ENCODE data around the gene TRIM39. TPM values are rescaled to one million over a fixed set of nuclear protein-coding genes. Genes with fewer than 3 reads are reported as not detected.

The TRIM39 gene
- total and polyA plus RNA-seq, 7 donors: 7.4 to 20.9 (median 11.4) TPM

GRCh38 chr6:30312676-30313321 lies 13.9 kb upstream of the TRIM39 start:
- 96 to 100% (median 98%) methylated on average over 1 of the region's 1 CpG for WGBS, 3 donors
- Histone ChIP-seq H3K4me3 (no peak overlapping the region), H3K4me1 (peaks cover 6% of the 10 kb centered on the region), H3K36me3 (ENCODE audit: insufficient read depth in 1 of 2, low read depth in 1 of 2) (peaks cover 7 to 11% of the 10 kb centered on the region in 2 donors), H3K27me3 (ENCODE audit: insufficient read depth in 3 of 3, low read length in 2 of 3) (no peaks in the 10 kb centered on the region), H3K27ac (no peak overlapping the region), H3K9me3 (no peaks in the 10 kb centered on the region)
- intact Hi-C loops (cut with DNase I): no loop called here
- no peak for TF ChIP-seq CTCF (IDR thresholded peaks at IDR 0.05)
- DNase-seq: no peak
- no peak for ATAC-seq

GRCh38 chr6:30315156-30315555 lies 11.6 kb upstream of the TRIM39 start:
- intact Hi-C loops (cut with DNase I): no loop called here
- no peak for DNase-seq
- H3K4me3 ChIP-seq: no peak overlapping the region
- H3K36me3 ChIP-seq (ENCODE audit: insufficient read depth in 1 of 2, low read depth in 1 of 2): peaks cover 4 to 11% of the 10 kb centered on the region in 2 donors
- no peak for TF ChIP-seq CTCF (IDR thresholded peaks at IDR 0.05)
- H3K9me3 ChIP-seq: no peaks in the 10 kb centered on the region
- 93 to 100% (median 96%) methylated on average over 3 of the region's 3 CpGs for WGBS, 3 donors
- peaks cover 6% of the 10 kb centered on the region for H3K4me1 ChIP-seq
- H3K27me3 ChIP-seq (ENCODE audit: insufficient read depth in 3 of 3, low read length in 2 of 3): no peaks in the 10 kb centered on the region
- no peak overlapping the region for H3K27ac ChIP-seq
- ATAC-seq: no peak

GRCh38 chr6:30317913-30318589 lies 8.7 kb upstream of the TRIM39 start:
- 84 to 89% (median 87%) methylated on average over 6 of the region's 6 CpGs for WGBS, 3 donors
- TF ChIP-seq CTCF (IDR thresholded peaks at IDR 0.05): no peak
- intact Hi-C loops (cut with DNase I): no loop called here
- no peak for DNase-seq
- Histone ChIP-seq H3K9me3 (no peaks in the 10 kb centered on the region), H3K36me3 (ENCODE audit: insufficient read depth in 1 of 2, low read depth in 1 of 2) (peaks cover 4 to 9% of the 10 kb centered on the region in 2 donors), H3K27ac (no peak overlapping the region), H3K4me1 (peaks cover 5% of the 10 kb centered on the region), H3K4me3 (no peak overlapping the region), H3K27me3 (ENCODE audit: insufficient read depth in 3 of 3, low read length in 2 of 3) (no peaks in the 10 kb centered on the region)
- no peak for ATAC-seq

- Histone ChIP-seq H3K4me1 (peaks cover 5% of the 10 kb centered on the region), H3K27ac (no peak overlapping the region), H3K9me3 (no peaks in the 10 kb centered on the region), H3K27me3 (ENCODE audit: insufficient read depth in 3 of 3, low read length in 2 of 3) (no peaks in the 10 kb centered on the region), H3K4me3 (no peak overlapping the region), H3K36me3 (ENCODE audit: insufficient read depth in 1 of 2, low read depth in 1 of 2) (no peaks in the 10 kb centered on the region)
- DNase-seq (no peak), ATAC-seq (no peak)
- TF ChIP-seq CTCF (IDR thresholded peaks at IDR 0.05): no peak
- intact Hi-C loops (cut with DNase I): no loop called here
- 87 to 96% (median 91%) methylated on average over 1 of the region's 1 CpG for WGBS, 3 donors
These were observed 7.4 kb upstream of the TRIM39 start for GRCh38 chr6:30319146-30319835.
